Endodermal cell (in vitro differentiated cells): ENCODE data around the gene DLG2. TPM values are rescaled to one million over a fixed set of nuclear protein-coding genes. Genes with fewer than 3 reads are reported as not detected.
A peak's percentile ranks its signal among the peaks of the same experiment; 100 is the strongest.

ENCODE experiments used
- DNase-seq: peaks from one replicate; pipeline ENCODE4 v3.0.0-alpha.2; 2017
- H3K27ac ChIP-seq: 2 replicates; pipeline ENCODE4 v1.5.1; 2013; ENCODE audit warnings: mild to moderate bottlenecking, low read depth, low read length, moderate library complexity
- H3K27me3 ChIP-seq: 2 replicates; pipeline ENCODE4 v1.6.1; 2013; ENCODE audit warnings: mild to moderate bottlenecking, low read length, moderate library complexity; ENCODE audit not compliant: insufficient read depth, control insufficient read depth, poor library complexity, severe bottlenecking
- H3K36me3 ChIP-seq: 2 replicates; pipeline ENCODE4 v1.7.0; 2013; ENCODE audit warnings: mild to moderate bottlenecking, low read length, moderate library complexity; ENCODE audit not compliant: control insufficient read depth, insufficient read depth
- H3K4me1 ChIP-seq: one replicate; pipeline ENCODE4 v1.7.0; 2013; ENCODE audit warnings: low read length; ENCODE audit not compliant: control insufficient read depth, insufficient read depth
- H3K4me3 ChIP-seq: 2 replicates; pipeline ENCODE4 v1.5.1; 2013; ENCODE audit warnings: mild to moderate bottlenecking, low read length, moderate library complexity
- H3K9ac ChIP-seq: 2 replicates; pipeline ENCODE4 v1.6.1; 2013; ENCODE audit warnings: mild to moderate bottlenecking, low read length, moderate library complexity; ENCODE audit not compliant: poor library complexity, severe bottlenecking; ENCODE audit errors: extremely low read depth
- H3K9me3 ChIP-seq: 2 replicates; pipeline ENCODE4 v1.6.1; 2013; ENCODE audit warnings: mild to moderate bottlenecking, low read length, moderate library complexity; ENCODE audit not compliant: control insufficient read depth
- H3K27ac Mint-ChIP-seq: 2 replicates; pipeline ENCODE4 v1.8.0; 2020; ENCODE audit warnings: mixed read lengths
- H3K27me3 Mint-ChIP-seq: 2 replicates; pipeline ENCODE4 v1.8.0; 2021; ENCODE audit warnings: mild to moderate bottlenecking, mixed read lengths; ENCODE audit not compliant: insufficient read depth
- H3K36me3 Mint-ChIP-seq: 2 replicates; pipeline ENCODE4 v1.8.0; 2020; ENCODE audit warnings: low read depth, mixed read lengths
- H3K4me1 Mint-ChIP-seq: 2 replicates; pipeline ENCODE4 v1.8.0; 2020; ENCODE audit warnings: mixed read lengths
- H3K4me3 Mint-ChIP-seq: 2 replicates; pipeline ENCODE4 v1.8.0; 2020; ENCODE audit warnings: mild to moderate bottlenecking, moderate library complexity, mixed read lengths
- H3K9me3 Mint-ChIP-seq: 2 replicates; pipeline ENCODE4 v1.8.0; 2020; ENCODE audit warnings: mild to moderate bottlenecking, mixed read lengths
- WGBS, 2 experiments: methylation state at CpG; one replicate each; pipeline versions ENCODE4 v1.1.5 to v1.1.7; 2013; ENCODE audit warnings: missing lambda C conversion rate in 2 of 2, mixed read lengths in 1 of 2; ENCODE audit not compliant: insufficient coverage in 1 of 2, insufficient read length in 1 of 2; 5-methylcytosine and 5-hydroxymethylcytosine counted together
- total RNA-seq, 2 donors: library from RNA; stranded (reverse); fragmentation: NEBNext Ultra II Directional in 1 of 2; extraction: Animal tissue kit (Norgen Biotek cat#: 25700) in 1 of 2; gene quantifications; 2 replicates in 1 of 2; 3 replicates in 1 of 2; pipeline ENCODE4 v1.2.1, GENCODE V29; 2021
- TF ChIP-seq, protein P1 (sequence below): fragments of 200-600 bp; sonication (generic); conservative IDR thresholded peaks from 2 replicates; pipeline ENCODE4 v1.5.0; 2021; ENCODE audit warnings: antibody characterized with exemption, mild to moderate bottlenecking

The DLG2 gene
- total RNA-seq, 2 donors from 2014 or later = 9.6 to 10.6 TPM

DNA sequence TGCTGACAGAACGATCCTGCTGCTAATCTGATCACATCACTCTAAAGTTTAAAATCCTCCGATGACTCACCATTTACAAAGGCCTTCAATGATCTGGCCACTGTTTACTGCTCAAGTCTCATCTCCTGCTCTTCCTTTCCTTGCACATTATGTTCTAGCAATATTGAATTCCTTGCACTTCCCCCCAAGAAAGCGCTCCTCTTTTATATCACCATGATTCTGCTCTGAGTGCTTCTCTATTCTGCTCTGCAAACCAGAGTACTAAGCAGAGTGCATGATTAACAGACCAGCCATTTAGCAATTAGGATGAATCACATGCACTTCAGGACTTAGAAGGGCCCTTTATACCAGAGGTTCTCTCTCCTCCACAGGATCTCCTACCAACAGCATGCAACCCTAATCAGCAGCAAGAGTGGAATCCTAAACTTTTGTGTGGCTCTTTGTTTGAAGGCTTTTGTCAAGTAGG is 1218.2 kb downstream of the DLG2 start:
- no peak for DNase-seq
- H3K9me3 Mint-ChIP-seq = no peaks in the 10 kb centered on the region
- Histone ChIP-seq H3K9ac (no peak overlapping the region), H3K27me3 (peaks cover 35% of the 10 kb centered on the region), H3K4me3 (peak overlapping the region; percentile 2), H3K36me3 (no peaks in the 10 kb centered on the region), H3K9me3 (no peaks in the 10 kb centered on the region), H3K4me1 (peaks cover 3% of the 10 kb centered on the region), H3K27ac (peak overlapping the region; percentile 12)
- H3K36me3 Mint-ChIP-seq = no peaks in the 10 kb centered on the region
- H3K4me1 Mint-ChIP-seq = peaks cover 19% of the 10 kb centered on the region
- TF ChIP-seq, protein P1, sequence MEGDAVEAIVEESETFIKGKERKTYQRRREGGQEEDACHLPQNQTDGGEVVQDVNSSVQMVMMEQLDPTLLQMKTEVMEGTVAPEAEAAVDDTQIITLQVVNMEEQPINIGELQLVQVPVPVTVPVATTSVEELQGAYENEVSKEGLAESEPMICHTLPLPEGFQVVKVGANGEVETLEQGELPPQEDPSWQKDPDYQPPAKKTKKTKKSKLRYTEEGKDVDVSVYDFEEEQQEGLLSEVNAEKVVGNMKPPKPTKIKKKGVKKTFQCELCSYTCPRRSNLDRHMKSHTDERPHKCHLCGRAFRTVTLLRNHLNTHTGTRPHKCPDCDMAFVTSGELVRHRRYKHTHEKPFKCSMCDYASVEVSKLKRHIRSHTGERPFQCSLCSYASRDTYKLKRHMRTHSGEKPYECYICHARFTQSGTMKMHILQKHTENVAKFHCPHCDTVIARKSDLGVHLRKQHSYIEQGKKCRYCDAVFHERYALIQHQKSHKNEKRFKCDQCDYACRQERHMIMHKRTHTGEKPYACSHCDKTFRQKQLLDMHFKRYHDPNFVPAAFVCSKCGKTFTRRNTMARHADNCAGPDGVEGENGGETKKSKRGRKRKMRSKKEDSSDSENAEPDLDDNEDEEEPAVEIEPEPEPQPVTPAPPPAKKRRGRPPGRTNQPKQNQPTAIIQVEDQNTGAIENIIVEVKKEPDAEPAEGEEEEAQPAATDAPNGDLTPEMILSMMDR = no peak
- no peak overlapping the region for H3K27ac Mint-ChIP-seq
- H3K4me3 Mint-ChIP-seq = no peak overlapping the region
- 87 to 94% methylated on average over 3 of the region's 3 CpGs for WGBS, 2 experiments
- H3K27me3 Mint-ChIP-seq = peaks cover 18% of the 10 kb centered on the region

DNA sequence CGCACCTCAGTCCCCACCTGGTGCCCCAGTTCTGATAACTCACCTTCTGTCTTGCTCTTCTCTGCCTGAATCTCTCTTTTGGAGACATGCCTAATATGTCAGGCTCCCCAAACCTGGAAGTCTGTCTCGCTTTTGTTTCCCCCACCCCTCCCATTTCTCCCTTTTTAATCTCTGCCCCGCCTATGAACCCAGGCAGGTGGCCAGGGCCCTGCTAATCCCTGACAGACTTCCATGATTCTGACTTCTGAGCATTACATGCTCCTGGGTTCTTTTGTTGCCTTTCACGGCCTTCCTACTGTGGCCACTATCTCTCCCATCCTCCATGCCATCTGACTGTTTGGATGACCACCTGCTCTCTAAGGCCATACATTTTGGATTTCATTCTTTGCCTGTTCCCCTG is 1220.1 kb downstream of the DLG2 start:
- H3K4me3 ChIP-seq = no peak overlapping the region
- peaks cover 28% of the 10 kb centered on the region for H3K27me3 ChIP-seq
- whole genome bisulfite sequencing, 2 experiments = 87 to 96% methylated on average over 3 to 4 of the region's 4 CpGs
- H3K9ac ChIP-seq = no peak overlapping the region
- DNase-seq = no peak
- no peak overlapping the region for H3K4me3 Mint-ChIP-seq
- peaks cover 3% of the 10 kb centered on the region for H3K4me1 ChIP-seq
- peaks cover 15% of the 10 kb centered on the region for H3K27me3 Mint-ChIP-seq
- H3K4me1 Mint-ChIP-seq = peaks cover 17% of the 10 kb centered on the region
- H3K9me3 Mint-ChIP-seq = no peaks in the 10 kb centered on the region
- TF ChIP-seq, protein P1 = no peak
- no peak overlapping the region for H3K27ac Mint-ChIP-seq
- no peaks in the 10 kb centered on the region for H3K9me3 ChIP-seq
- H3K36me3 ChIP-seq = no peaks in the 10 kb centered on the region
- no peak overlapping the region for H3K27ac ChIP-seq
- H3K36me3 Mint-ChIP-seq = no peaks in the 10 kb centered on the region

DNA sequence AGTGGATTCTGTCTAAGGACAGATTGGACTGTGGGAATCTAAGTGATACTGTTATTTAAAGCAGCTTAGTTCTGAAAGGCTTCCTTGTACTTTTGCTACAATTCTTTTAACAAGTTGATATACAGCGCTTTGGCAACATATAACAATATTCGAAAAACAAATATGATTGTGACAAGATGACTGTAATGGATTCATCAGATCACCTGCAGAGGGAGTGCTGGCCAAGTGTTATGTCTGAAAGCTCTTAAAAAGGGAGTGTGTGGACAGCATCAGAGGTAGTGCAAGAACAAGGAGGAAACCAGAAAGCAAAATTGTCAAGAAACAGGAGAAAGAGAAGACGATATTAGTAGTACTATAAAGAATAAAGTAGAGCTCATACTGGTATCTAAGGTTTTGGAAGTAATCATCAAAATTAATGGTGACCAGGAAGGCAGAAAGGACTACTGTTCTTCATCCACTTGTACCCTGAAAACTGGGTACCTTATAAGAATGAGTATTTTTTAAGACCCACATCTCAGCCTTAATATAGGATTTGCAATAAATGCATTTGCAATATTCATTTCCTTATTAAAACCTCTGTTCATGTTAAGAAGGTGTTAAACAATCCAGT is 1229.0 kb downstream of the DLG2 start:
- no peak overlapping the region for H3K4me3 ChIP-seq
- H3K9ac ChIP-seq = no peak overlapping the region
- 75 to 84% methylated on average over 2 to 3 of the region's 3 CpGs for WGBS, 2 experiments
- H3K36me3 Mint-ChIP-seq = no peaks in the 10 kb centered on the region
- no peaks in the 10 kb centered on the region for H3K4me1 ChIP-seq
- H3K36me3 ChIP-seq = no peaks in the 10 kb centered on the region
- H3K27ac Mint-ChIP-seq = no peak overlapping the region
- TF ChIP-seq, protein P1 = peak; percentile 82
- H3K4me3 Mint-ChIP-seq = no peak overlapping the region
- DNase-seq = peak; percentile 62
- no peaks in the 10 kb centered on the region for H3K27me3 Mint-ChIP-seq
- no peak overlapping the region for H3K27ac ChIP-seq
- H3K9me3 ChIP-seq = no peaks in the 10 kb centered on the region
- no peaks in the 10 kb centered on the region for H3K4me1 Mint-ChIP-seq
- H3K27me3 ChIP-seq = no peaks in the 10 kb centered on the region
- no peaks in the 10 kb centered on the region for H3K9me3 Mint-ChIP-seq
